IPS-18c (cell line): ENCODE results near the gene DIAPH3.

Source experiments
- H3K4me3 ChIP-seq: 2 replicates; pipeline ENCODE4 v1.7.0; 2013; ENCODE audit warnings: low read depth, mild to moderate bottlenecking, low read length, moderate library complexity; ENCODE audit not compliant: insufficient read depth
- H3K9me3 ChIP-seq: one replicate; pipeline ENCODE4 v1.6.1; 2013; ENCODE audit warnings: mild to moderate bottlenecking, low read length, moderate library complexity; ENCODE audit not compliant: control insufficient read depth, insufficient read depth

DIAPH3 gene

GRCh38 chr13:59710416-59710815 lies 453.3 kb downstream of the DIAPH3 start:
- H3K9me3 ChIP-seq, result no peaks in the 10 kb centered on the region
- H3K4me3 ChIP-seq, result no peak overlapping the region

GRCh38 chr13:59706101-59706976 lies 457.4 kb downstream of the DIAPH3 start:
- Histone ChIP-seq H3K9me3 (no peaks in the 10 kb centered on the region), H3K4me3 (no peak overlapping the region)

GRCh38 chr13:59702269-59702668 lies 461.5 kb downstream of the DIAPH3 start:
- H3K9me3 ChIP-seq, result no peaks in the 10 kb centered on the region
- H3K4me3 ChIP-seq, result no peak overlapping the region

- Histone ChIP-seq H3K4me3 (no peak overlapping the region), H3K9me3 (no peaks in the 10 kb centered on the region)
Observed at GRCh38 chr13:59701261-59701660, 462.5 kb downstream of the DIAPH3 start.

DNA sequence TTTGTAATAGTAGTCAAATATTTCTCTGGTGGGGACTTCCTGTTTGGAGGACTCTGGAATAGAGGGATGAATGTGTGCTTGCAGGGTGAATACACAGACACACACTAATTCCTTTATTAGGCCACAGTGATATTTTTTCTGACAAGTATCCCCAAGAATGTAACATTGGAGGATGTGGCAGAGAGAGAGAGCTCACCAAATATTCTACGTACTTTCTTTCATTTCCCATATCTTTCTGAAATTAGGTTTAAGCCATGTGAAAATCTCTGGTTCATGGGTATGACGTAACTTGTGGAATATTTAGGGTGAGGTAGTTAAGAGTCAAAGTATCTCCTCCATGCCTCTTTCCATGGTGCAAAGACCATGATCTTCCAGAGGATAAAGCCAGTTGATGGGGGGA lies 463.4 kb downstream of the DIAPH3 start:
- Histone ChIP-seq H3K9me3 (no peaks in the 10 kb centered on the region), H3K4me3 (no peak overlapping the region)

DNA sequence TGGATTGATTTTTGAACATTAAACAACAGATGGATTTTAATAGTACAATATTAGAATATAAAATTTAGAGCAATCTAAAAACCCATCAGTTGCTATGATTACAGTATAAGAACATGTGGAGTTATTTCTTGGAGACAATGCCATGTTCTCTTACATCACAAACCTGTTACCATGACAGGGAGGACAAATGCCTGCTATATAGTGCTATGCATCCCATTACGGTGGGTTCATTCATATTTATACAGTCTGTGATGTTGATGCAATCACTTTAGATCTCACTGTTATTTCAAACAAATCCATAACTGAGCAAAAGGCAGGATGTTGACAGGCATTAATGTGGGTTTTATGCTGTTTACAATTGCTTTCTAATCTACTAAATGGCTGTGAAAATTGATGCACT lies 467.5 kb downstream of the DIAPH3 start:
- Histone ChIP-seq H3K9me3 (no peaks in the 10 kb centered on the region), H3K4me3 (no peak overlapping the region)

- no peak overlapping the region for H3K4me3 ChIP-seq
- no peaks in the 10 kb centered on the region for H3K9me3 ChIP-seq
Observed at GRCh38 chr13:59691501-59692066, 472.1 kb downstream of the DIAPH3 start.

DNA sequence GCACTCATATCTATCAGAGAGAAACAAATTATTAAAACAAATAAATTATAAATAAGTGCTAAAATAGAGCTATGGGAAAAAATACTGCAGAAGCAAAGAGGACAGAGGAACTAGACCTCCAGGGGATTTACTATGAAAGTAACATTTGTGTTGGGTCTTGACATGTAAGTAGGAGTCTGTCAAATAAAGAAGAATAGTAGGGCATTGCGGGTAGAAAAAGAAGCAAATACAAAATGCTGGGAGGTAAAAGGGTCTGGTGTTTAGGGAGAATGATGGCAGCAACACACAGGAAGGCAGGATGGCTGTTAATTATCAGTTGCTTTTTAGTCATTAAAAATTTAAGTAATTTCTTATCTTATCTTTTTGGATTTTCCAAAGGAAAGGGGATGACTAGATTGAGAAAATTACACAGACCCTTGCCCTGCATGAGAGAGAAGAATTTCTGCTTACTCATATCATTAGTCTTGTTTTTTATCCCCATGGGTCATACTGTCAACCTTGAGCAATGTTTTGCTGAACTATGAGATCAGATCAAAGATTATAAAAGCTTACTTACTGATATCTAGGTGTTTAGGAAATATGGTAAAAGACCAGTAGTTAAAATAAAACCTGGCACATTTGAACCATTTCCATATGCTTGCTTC lies 472.7 kb downstream of the DIAPH3 start:
- Histone ChIP-seq H3K4me3 (no peak overlapping the region), H3K9me3 (no peaks in the 10 kb centered on the region)

GRCh38 chr13:59689057-59689456 lies 474.7 kb downstream of the DIAPH3 start:
- Histone ChIP-seq H3K4me3 (no peak overlapping the region), H3K9me3 (no peaks in the 10 kb centered on the region)

DNA sequence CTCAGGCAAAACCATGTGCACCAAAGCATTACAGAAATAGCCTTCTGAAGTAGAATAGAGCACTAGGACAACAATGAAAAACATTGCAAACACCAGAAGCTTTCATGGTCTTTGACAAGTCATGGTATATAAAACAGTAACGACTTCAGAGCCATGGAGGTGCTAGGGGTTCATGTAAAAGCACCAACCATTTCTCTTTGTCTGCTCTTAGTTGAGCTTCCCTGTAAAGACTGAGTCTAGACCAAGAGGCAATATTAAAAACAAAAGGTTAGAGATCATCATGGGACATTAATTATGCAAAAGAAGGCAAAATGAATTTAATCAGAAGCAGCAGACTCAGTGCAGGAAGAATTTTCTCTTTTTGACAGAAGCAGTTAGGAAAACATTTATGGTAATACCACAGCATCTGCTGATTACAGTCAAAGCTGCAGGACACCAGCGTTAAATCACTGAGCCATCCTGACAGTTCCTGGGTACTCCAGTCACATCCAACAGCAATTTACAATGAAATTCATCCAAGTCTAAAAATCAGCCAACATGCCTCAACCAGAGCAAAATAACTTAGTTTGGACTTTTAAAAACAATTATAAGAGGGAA lies 476.8 kb downstream of the DIAPH3 start:
- Histone ChIP-seq H3K9me3 (no peaks in the 10 kb centered on the region), H3K4me3 (no peak overlapping the region)

DNA sequence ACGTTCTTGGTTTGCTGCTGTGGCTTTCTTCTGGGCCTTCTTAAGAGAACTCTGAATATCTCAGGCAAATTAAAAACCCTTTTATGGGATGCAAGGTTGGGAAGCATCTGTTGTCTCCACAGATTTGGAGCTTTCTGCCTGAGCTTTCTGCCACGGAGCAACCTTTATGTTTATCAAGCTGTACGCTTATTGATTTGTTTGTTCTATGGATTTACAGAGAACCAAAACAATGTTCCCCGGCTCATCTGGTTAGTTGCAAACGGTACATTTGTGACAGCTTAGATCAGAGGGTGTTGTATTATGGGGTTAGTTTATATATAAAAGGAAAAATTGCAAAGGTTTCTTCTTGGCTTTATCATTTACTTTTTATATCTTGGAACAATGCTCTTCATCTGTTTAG lies 479.6 kb downstream of the DIAPH3 start:
- H3K4me3 ChIP-seq, result no peak overlapping the region
- no peaks in the 10 kb centered on the region for H3K9me3 ChIP-seq

DNA sequence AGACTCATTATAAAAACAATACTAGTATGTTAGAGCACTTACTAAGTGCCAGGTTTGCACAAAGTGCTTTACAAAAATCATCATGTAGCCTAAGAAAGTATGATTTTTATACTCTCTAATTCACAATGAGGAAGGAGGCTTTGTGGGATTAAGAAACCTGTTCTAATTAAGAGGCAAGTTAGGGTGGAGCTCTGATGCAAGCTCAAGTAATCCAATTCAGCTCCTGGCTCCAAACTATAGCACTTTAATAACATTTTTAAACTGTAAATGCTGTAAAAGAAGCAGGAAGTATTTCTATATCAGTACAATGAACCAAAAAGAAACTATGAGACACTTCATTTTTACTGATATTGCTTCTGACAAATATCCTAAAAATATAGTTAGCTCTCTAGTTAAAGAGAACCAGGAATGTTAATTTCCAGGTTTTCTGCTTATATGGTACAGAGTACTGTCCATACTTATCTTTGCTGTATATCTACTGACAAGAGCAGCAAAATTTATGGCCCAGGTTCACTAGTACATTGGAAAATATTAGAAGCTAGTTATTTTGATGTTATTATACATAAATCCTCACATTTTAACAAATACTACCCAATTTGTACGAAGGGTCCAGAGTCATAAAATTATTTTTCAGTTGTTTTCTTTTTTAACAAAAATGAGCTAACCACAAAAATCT lies 482.0 kb downstream of the DIAPH3 start:
- H3K4me3 ChIP-seq, result no peak overlapping the region
- no peaks in the 10 kb centered on the region for H3K9me3 ChIP-seq

GRCh38 chr13:59680429-59681024 lies 483.2 kb downstream of the DIAPH3 start:
- Histone ChIP-seq H3K9me3 (no peaks in the 10 kb centered on the region), H3K4me3 (no peak overlapping the region)

DNA sequence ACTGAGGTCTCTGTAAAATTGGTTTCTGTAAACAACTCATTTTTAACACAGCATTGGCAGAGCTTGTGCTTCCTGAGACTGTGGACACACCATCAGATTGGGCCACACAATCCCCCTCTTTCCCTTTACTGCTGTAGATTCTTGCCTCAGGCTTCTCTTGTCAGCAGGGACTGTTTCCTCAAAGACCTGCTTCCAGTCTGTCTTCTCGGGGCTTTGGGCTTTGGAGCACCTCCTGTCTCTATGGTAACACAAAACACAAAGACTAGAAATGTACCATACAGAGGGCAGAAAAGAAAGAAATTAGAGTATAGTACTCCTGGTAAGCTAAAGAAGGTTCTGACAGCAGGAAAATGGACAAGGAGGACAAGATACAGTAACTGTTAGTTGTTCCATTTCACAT lies 484.5 kb downstream of the DIAPH3 start:
- Histone ChIP-seq H3K4me3 (no peak overlapping the region), H3K9me3 (no peaks in the 10 kb centered on the region)

DNA sequence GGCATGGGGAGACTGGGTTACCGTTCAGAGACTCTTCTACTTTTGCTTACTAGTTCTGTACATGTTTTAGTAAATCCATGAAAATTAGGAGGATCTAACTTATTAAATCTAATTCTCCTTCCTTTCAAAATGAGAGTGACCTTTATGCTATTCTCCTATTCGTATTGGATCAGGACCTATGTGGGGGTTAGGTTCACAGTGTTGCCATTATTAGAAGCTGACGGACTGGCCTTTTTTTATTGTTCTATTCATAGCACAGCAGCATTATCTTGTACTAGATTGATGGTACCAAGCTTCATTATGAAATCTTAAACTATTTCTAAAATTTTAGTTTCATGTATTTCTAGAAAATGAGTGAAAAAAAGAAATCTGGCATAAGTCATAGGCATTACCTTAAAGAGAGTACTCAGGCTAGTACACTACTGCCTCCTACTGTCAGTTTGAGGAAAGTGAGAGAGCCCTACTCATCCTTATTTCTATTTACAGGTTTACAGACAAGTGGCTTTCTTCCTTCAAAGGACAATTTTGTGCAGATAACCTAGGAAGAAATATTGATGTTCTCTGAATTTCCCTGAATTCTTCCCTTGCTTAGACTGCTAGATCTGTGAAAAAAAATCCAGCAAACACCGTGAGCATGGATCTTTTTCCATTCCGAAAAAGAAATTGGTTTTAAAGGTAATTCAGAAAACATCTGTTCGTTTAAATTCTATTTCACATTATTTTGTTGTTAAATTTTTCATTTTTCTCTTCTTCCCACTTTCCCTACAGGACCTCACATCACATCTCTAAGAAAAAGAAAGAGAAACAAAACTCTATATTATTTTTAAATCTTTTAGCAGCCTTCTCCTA lies 485.5 kb downstream of the DIAPH3 start:
- Histone ChIP-seq H3K4me3 (no peak overlapping the region), H3K9me3 (no peaks in the 10 kb centered on the region)

GRCh38 chr13:59677430-59677829 lies 486.3 kb downstream of the DIAPH3 start:
- H3K4me3 ChIP-seq, result no peak overlapping the region

More at GRCh38 chr13:59677430-59677829, 486.3 kb downstream of the DIAPH3 start:
- no peaks in the 10 kb centered on the region for H3K9me3 ChIP-seq
